IPS-20b (cell line): Measurements from ENCODE around the gene CORO6.

Experiments used
- H3K27ac ChIP-seq: one replicate; pipeline ENCODE4 v1.5.1; 2013; ENCODE audit warnings: low read length
- H3K27me3 ChIP-seq: 2 replicates; pipeline ENCODE4 v1.6.1; 2013; ENCODE audit warnings: mild to moderate bottlenecking, low read length, inconsistent platforms; ENCODE audit not compliant: insufficient read depth
- H3K36me3 ChIP-seq: 2 replicates; pipeline ENCODE4 v1.6.1; 2013; ENCODE audit warnings: low read depth, mild to moderate bottlenecking, inconsistent platforms, low read length, moderate library complexity; ENCODE audit not compliant: insufficient read depth
- H3K4me1 ChIP-seq: 2 replicates; pipeline ENCODE4 v1.6.1; 2013; ENCODE audit warnings: mild to moderate bottlenecking, control low read depth, inconsistent platforms, low read length, moderate library complexity; ENCODE audit not compliant: insufficient read depth
- H3K4me3 ChIP-seq: 2 replicates; pipeline ENCODE4 v1.5.1; 2013; ENCODE audit warnings: mild to moderate bottlenecking, low read length, inconsistent platforms
- H3K9ac ChIP-seq: 2 replicates; pipeline ENCODE4 v1.6.1; 2013; ENCODE audit warnings: low read depth, mild to moderate bottlenecking, inconsistent platforms, low read length, moderate library complexity
- H3K9me3 ChIP-seq: 2 replicates; pipeline ENCODE4 v1.6.1; 2013; ENCODE audit warnings: mild to moderate bottlenecking, low read depth, low read length, inconsistent platforms; ENCODE audit not compliant: insufficient read depth

CORO6 gene

DNA sequence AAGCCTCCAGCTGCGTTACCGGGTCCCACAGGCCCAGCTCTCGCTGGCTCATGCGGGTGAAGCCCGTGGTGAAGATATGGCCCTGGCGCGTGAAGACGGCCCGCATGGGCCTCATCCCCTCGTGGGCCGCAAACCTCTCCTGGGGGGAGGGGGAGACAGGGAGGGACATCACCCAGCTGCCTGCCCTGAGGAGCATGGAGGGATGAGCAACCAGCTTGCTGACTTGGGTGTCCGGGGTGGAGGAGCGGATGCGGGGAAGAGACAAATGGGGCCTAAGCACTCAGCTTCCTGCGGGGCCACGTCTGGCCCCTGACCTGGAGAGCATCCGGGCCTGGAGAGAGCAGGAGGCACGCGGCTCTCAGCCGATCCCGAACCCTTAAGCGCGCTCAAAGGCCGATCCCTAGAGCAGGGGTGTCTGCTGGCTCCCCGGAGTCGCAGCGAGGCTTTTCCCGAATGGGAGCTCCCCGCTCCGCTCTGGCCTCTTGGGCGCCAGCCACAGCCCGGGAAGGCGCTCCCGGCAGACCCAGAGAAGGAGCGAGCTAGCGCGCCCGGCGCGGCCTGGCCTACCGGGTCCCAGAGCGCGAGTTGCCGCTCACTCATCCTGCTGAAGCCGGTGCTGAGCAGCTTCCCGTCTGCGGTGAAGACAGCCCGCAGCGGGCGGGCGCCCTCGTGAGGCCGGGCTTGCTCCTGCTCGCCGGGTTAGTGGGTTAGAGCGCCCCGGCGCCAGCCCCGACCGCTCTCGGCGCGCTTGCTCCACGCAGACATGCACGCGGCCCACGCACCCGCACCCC lies 5.0 kb downstream of the CORO6 start:
- Histone ChIP-seq H3K4me1 (peaks cover 27% of the 10 kb centered on the region), H3K27me3 (peaks cover 97% of the 10 kb centered on the region), H3K27ac (no peak overlapping the region), H3K4me3 (peak overlapping the region; percentile 69), H3K9me3 (no peaks in the 10 kb centered on the region), H3K9ac (no peak overlapping the region), H3K36me3 (no peaks in the 10 kb centered on the region)

GRCh38 chr17:29617125-29617480 lies 5.6 kb downstream of the CORO6 start:
- Histone ChIP-seq H3K36me3 (no peaks in the 10 kb centered on the region), H3K9ac (no peak overlapping the region), H3K4me3 (peak overlapping the region; percentile 69), H3K4me1 (peaks cover 27% of the 10 kb centered on the region), H3K27ac (no peak overlapping the region), H3K9me3 (no peaks in the 10 kb centered on the region), H3K27me3 (peaks cover 93% of the 10 kb centered on the region)

DNA sequence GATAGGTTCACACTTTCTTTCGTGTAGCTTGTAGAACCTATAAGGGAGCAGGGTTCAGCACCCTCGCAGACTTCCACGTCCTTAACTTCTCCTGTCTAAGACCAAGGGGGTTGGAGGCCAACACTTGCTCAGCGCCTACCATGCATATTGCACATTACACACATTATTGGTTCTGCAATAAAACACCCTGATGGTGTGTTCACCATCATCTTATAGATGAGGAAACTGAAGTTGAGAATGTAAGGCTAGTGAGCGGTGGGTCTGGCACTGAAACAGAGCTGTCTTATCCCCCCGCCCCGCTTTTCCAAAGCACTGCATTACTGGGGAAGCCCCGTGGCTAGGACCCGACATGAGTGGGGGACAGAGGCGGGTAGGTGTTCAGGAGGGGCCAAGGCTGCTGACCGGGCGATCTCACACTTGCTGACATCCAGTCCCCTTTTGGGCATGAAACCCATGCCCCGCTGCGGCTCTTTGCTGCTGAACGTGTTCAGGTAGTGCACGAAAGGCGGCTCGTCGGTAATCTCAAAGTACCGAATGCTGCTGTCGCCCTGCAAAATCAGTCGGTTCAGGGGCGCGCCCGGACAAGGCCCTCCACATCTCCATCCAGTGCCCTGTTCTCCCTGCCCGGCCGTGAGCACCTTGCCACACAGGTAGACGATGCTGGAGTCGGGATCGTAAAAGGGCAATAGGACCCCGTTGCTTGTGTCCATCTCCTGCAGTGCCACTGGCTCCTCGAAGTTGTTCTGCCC lies 6.2 kb downstream of the CORO6 start:
- Histone ChIP-seq H3K4me1 (peaks cover 27% of the 10 kb centered on the region), H3K9me3 (no peaks in the 10 kb centered on the region), H3K27ac (no peak overlapping the region), H3K27me3 (peaks cover 92% of the 10 kb centered on the region), H3K36me3 (no peaks in the 10 kb centered on the region), H3K4me3 (peak overlapping the region; percentile 69), H3K9ac (no peak overlapping the region)

DNA sequence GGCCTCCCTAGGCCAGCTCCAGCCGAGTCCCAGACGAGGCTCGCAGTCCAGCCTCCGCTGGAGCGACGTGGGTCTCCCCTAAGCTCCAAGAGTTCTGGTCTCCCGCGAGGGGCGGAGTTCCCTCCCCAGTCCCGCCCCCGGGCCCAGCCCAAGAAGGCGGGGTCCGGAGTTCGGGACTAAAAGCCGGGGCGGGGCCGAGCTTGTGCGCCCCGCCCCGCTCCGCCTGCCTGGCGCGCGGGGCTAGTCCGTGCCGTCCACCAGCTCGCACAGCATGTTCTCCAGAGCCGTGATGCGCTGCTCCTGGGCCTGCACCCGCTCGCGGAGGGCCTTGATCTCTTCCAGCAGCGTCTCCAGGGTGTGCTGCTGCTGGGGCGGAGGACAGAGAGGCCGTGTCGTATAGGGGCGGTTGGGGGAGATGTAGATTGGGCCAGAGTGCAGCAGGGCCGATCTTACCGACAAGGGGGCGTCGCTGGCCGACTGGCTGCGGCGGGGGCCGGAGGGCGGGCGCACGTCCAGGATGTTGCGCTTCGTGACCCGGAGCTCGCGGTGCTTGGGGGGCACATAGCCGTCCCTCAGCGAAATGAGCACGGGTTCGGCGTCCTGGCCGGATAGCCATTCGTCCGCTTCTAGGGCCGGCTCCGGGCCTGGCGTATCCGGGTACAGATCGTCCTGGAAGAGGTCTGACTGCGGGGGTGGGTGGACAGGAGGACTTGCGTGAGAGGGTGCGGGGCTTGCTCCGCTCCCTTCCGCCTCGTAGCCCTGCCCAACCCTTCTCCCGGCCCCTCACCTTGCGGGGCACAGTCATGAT lies 7.0 kb downstream of the CORO6 start:
- H3K27ac ChIP-seq, result no peak overlapping the region
- H3K36me3 ChIP-seq, result no peaks in the 10 kb centered on the region
- no peak overlapping the region for H3K9ac ChIP-seq
- no peaks in the 10 kb centered on the region for H3K9me3 ChIP-seq
- H3K4me1 ChIP-seq, result peaks cover 27% of the 10 kb centered on the region
- peak overlapping the region; percentile 69 for H3K4me3 ChIP-seq
- peaks cover 85% of the 10 kb centered on the region for H3K27me3 ChIP-seq

GRCh38 chr17:29615048-29615385 lies 7.7 kb downstream of the CORO6 start:
- Histone ChIP-seq H3K27ac (no peak overlapping the region), H3K4me3 (peak overlapping the region; percentile 69; the same call in 1 of the 2 replicates), H3K27me3 (peaks cover 78% of the 10 kb centered on the region), H3K9ac (no peak overlapping the region), H3K36me3 (no peaks in the 10 kb centered on the region), H3K9me3 (no peaks in the 10 kb centered on the region), H3K4me1 (peaks cover 22% of the 10 kb centered on the region)

GRCh38 chr17:29614349-29615047 lies 8.2 kb downstream of the CORO6 start:
- Histone ChIP-seq H3K27me3 (peaks cover 73% of the 10 kb centered on the region), H3K36me3 (no peaks in the 10 kb centered on the region), H3K27ac (no peak overlapping the region), H3K4me1 (peaks cover 18% of the 10 kb centered on the region; the same call in 1 of the 2 replicates), H3K9me3 (no peaks in the 10 kb centered on the region), H3K9ac (no peak overlapping the region), H3K4me3 (no peak overlapping the region)

DNA sequence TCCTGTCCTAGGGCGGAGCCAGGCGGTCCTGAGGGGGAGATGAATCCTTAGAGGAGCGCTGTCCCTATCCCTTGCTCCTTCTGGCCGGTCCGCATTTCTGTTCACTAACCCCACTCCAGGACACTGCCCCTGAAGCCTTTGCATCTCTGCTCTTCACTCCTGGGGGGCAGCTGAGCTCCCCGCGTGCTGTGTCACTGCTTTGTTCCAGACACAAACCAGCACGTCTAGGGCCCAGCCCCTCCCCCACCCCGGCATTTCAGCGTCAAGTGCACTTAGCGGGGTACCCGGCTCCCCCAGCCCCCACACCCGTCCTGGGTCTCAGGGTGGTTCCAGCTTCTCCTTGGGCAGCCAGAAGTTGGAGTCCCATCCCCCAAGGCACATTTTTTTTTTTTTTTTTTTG lies 8.9 kb downstream of the CORO6 start:
- no peaks in the 10 kb centered on the region for H3K9me3 ChIP-seq
- no peak overlapping the region for H3K9ac ChIP-seq
- H3K36me3 ChIP-seq, result no peaks in the 10 kb centered on the region
- peaks cover 18% of the 10 kb centered on the region; the same call in 1 of the 2 replicates for H3K4me1 ChIP-seq
- no peak overlapping the region for H3K27ac ChIP-seq
- H3K27me3 ChIP-seq, result peaks cover 66% of the 10 kb centered on the region
- H3K4me3 ChIP-seq, result peak overlapping the region; percentile 52

DNA sequence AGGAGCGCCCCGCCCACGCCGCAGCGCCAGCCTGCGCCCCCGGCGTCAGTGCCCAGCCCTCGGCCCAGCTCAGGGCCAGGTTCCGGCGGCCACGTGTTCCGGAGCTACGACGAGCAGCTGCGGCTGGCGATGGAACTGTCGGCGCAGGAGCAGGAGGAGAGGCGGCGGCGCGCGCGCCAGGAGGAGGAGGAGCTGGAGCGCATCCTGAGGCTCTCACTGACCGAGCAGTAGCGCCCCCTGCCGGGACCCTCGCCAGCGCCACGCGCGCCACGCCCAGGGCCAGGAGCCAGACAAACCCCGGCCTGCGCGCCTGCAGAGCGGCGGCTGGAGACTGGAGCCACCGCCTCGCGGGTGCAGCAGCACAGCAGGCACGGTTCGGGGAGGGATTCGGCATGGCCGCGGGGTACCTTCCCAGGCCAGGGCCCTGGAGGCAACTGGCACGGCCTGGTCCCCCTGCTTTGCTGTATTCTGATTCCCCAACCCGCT lies 9.3 kb downstream of the CORO6 start:
- peaks cover 62% of the 10 kb centered on the region for H3K27me3 ChIP-seq
- H3K9ac ChIP-seq, result no peak overlapping the region
- H3K27ac ChIP-seq, result no peak overlapping the region
- H3K4me1 ChIP-seq, result peaks cover 14% of the 10 kb centered on the region; the same call in 1 of the 2 replicates
- H3K4me3 ChIP-seq, result peak overlapping the region; percentile 52
- H3K36me3 ChIP-seq, result no peaks in the 10 kb centered on the region
- H3K9me3 ChIP-seq, result no peaks in the 10 kb centered on the region

- Histone ChIP-seq H3K9me3 (no peaks in the 10 kb centered on the region), H3K27me3 (peaks cover 54% of the 10 kb centered on the region), H3K36me3 (no peaks in the 10 kb centered on the region), H3K4me1 (peaks cover 12% of the 10 kb centered on the region; the same call in 1 of the 2 replicates), H3K4me3 (no peak overlapping the region; the same call in 1 of the 2 replicates), H3K27ac (no peak overlapping the region), H3K9ac (no peak overlapping the region)
Measured at GRCh38 chr17:29612404-29613280, 10.1 kb downstream of the CORO6 start.

DNA sequence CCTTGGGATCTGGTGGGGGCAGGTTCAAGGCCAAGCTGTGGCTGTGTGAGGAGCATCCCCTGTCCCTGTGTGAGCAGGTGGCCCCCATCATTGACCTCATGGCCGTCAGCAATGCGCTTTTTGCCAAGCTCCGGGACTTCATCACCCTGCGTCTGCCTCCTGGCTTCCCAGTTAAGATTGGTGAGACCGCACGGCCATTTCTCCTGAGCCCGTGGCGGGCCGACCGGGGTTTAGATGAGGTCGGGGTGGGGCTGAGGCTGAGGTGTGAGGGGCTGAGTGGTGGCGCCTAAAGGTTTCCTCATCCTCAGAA lies 10.7 kb downstream of the CORO6 start:
- peaks cover 48% of the 10 kb centered on the region for H3K27me3 ChIP-seq
- H3K36me3 ChIP-seq, result no peaks in the 10 kb centered on the region

More for the DNA sequence above, 10.7 kb downstream of the CORO6 start:
- Histone ChIP-seq H3K9me3 (no peaks in the 10 kb centered on the region), H3K4me3 (no peak overlapping the region), H3K4me1 (peaks cover 12% of the 10 kb centered on the region; the same call in 1 of the 2 replicates), H3K9ac (no peak overlapping the region), H3K27ac (no peak overlapping the region)
